Vagina (tissue), 2 donors: Measurements from ENCODE around the gene FANCE. TPM values are rescaled to one million over a fixed set of nuclear protein-coding genes. Genes with fewer than 3 reads are reported as not detected.

Source experiments
- DNase-seq, 2 donors: peaks; one replicate each; pipeline ENCODE4 v3.0.0-alpha.2; 2017; ENCODE audit errors: extremely low spot score in 2 of 2
- H3K27ac ChIP-seq: fragments of 200-600 bp; sonication (generic); one replicate; pipeline ENCODE4 v1.5.1; 2019
- H3K27me3 ChIP-seq: fragments of 200-600 bp; sonication (generic); one replicate; pipeline ENCODE4 v1.5.1; 2019
- H3K36me3 ChIP-seq, 2 donors: fragments of 200-600 bp; sonication (generic); one replicate each; pipeline ENCODE4 v1.5.1; 2017 to 2019
- H3K4me1 ChIP-seq: fragments of 200-600 bp; sonication (generic); one replicate; pipeline ENCODE4 v1.5.1; 2019
- H3K4me3 ChIP-seq, 2 donors: fragments of 200-600 bp; sonication (generic); 1 replicate in 1 of 2; 2 replicates in 1 of 2; pipeline ENCODE4 v1.5.1; 2016 to 2019
- H3K9me3 ChIP-seq: fragments of 200-600 bp; sonication (generic); one replicate; pipeline ENCODE4 v1.5.1; 2019
- CTCF ChIP-seq, 3 experiments: fragments of 450-650 bp in 2 of 3; fragments of 200-600 bp in 1 of 3; sonication (generic) in 1 of 3; IDR thresholded peaks; one replicate each; pipeline ENCODE4 v1.5.1; 2017 to 2019; ENCODE audit warnings: antibody characterized with exemption in 3 of 3, mild to moderate bottlenecking in 2 of 3, moderate library complexity in 2 of 3
- POLR2A ChIP-seq, 2 donors: fragments of 450-650 bp; IDR thresholded peaks; one replicate each; pipeline ENCODE4 v1.6.1; 2017; ENCODE audit warnings: antibody characterized with exemption in 2 of 2, mild to moderate bottlenecking in 2 of 2, moderate library complexity in 2 of 2
- POLR2AphosphoS5 ChIP-seq, 2 donors: sonication (generic); formaldehyde crosslinking; IDR thresholded peaks; one replicate each; pipeline ENCODE4 v1.9.0; 2017; ENCODE audit warnings: antibody characterized with exemption in 2 of 2, mild to moderate bottlenecking in 2 of 2, low read depth in 1 of 2; ENCODE audit not compliant: insufficient read depth in 1 of 2
- intact Hi-C: fragments of 100-400 bp; cut with DNase I; formaldehyde crosslinking; loops from one replicate; pipeline ENCODE4 v1.15.1; 2023
- total RNA-seq: library from RNA; depleted of rRNA; stranded (reverse); fragments of >200 nt; gene quantifications from one replicate; pipeline ENCODE4 v1.2.3, GENCODE V29; 2016

FANCE gene
- total RNA-seq, 1 donor from 2014 or later = 10.1 TPM

GRCh38 chr6:35477551-35478179, 25.5 kb downstream of the FANCE start:
- Histone ChIP-seq H3K27ac (no peak overlapping the region), H3K36me3 (peaks cover 0 to 44% of the 10 kb centered on the region in 2 donors), H3K27me3 (no peaks in the 10 kb centered on the region), H3K4me1 (peaks cover 2% of the 10 kb centered on the region), H3K4me3 (no peak overlapping the region), H3K9me3 (no peaks in the 10 kb centered on the region)
- intact Hi-C loops = no loop called here
- TF ChIP-seq POLR2AphosphoS5 (IDR thresholded peaks at IDR 0.05; ENCODE audit: insufficient read depth in 1 of 2, low read depth in 1 of 2) (no peak), POLR2A (IDR thresholded peaks at IDR 0.05) (no peak), CTCF (IDR thresholded peaks at IDR 0.05) (no peak)
- DNase-seq = no peak

GRCh38 chr6:35478259-35478658, 26.1 kb downstream of the FANCE start:
- TF ChIP-seq POLR2AphosphoS5 (IDR thresholded peaks at IDR 0.05; ENCODE audit: insufficient read depth in 1 of 2, low read depth in 1 of 2) (no peak), CTCF (IDR thresholded peaks at IDR 0.05) (no peak), POLR2A (IDR thresholded peaks at IDR 0.05) (no peak)
- no peak overlapping the region for H3K4me3 ChIP-seq
- no peaks in the 10 kb centered on the region for H3K27me3 ChIP-seq
- no peak for DNase-seq
- peaks cover 0 to 44% of the 10 kb centered on the region in 2 donors for H3K36me3 ChIP-seq
- intact Hi-C loops = no loop called here
- H3K9me3 ChIP-seq = no peaks in the 10 kb centered on the region
- H3K4me1 ChIP-seq = no peaks in the 10 kb centered on the region
- H3K27ac ChIP-seq = no peak overlapping the region

GRCh38 chr6:35480176-35480575, 28.0 kb downstream of the FANCE start:
- no peak overlapping the region for H3K27ac ChIP-seq
- intact Hi-C loops = no loop called here
- TF ChIP-seq CTCF (IDR thresholded peaks at IDR 0.05) = no peak
- TF ChIP-seq POLR2AphosphoS5 (IDR thresholded peaks at IDR 0.05; ENCODE audit: insufficient read depth in 1 of 2, low read depth in 1 of 2) = no peak
- no peak for TF ChIP-seq POLR2A (IDR thresholded peaks at IDR 0.05)
- no peaks in the 10 kb centered on the region for H3K9me3 ChIP-seq
- H3K4me3 ChIP-seq = no peak overlapping the region
- H3K36me3 ChIP-seq = peaks cover 0 to 28% of the 10 kb centered on the region in 2 donors
- H3K27me3 ChIP-seq = no peaks in the 10 kb centered on the region
- peaks cover 7% of the 10 kb centered on the region for H3K4me1 ChIP-seq
- DNase-seq = no peak

- intact Hi-C loops = no loop called here
- DNase-seq = no peak
- TF ChIP-seq CTCF (IDR thresholded peaks at IDR 0.05) (no peak), POLR2A (IDR thresholded peaks at IDR 0.05) (no peak)
- H3K4me1 ChIP-seq = peaks cover 18% of the 10 kb centered on the region
- H3K9me3 ChIP-seq = no peaks in the 10 kb centered on the region
- H3K36me3 ChIP-seq = peaks cover 0 to 21% of the 10 kb centered on the region in 2 donors
- H3K27me3 ChIP-seq = no peaks in the 10 kb centered on the region
- no peak overlapping the region for H3K4me3 ChIP-seq
- no peak overlapping the region for H3K27ac ChIP-seq
These were observed 29.1 kb downstream of the FANCE start for GRCh38 chr6:35481226-35481625.

- H3K9me3 ChIP-seq = no peaks in the 10 kb centered on the region
- H3K27ac ChIP-seq = no peak overlapping the region
- TF ChIP-seq POLR2A (IDR thresholded peaks at IDR 0.05) = no peak
- TF ChIP-seq POLR2AphosphoS5 (IDR thresholded peaks at IDR 0.05; ENCODE audit: insufficient read depth in 1 of 2, low read depth in 1 of 2) = no peak
- no peak for TF ChIP-seq CTCF (IDR thresholded peaks at IDR 0.05)
- intact Hi-C loops = no loop called here
- no peak overlapping the region for H3K4me3 ChIP-seq
- no peaks in the 10 kb centered on the region for H3K27me3 ChIP-seq
- H3K36me3 ChIP-seq = peaks cover 0 to 18% of the 10 kb centered on the region in 2 donors
- DNase-seq = no peak
- peaks cover 36% of the 10 kb centered on the region for H3K4me1 ChIP-seq
These were observed 30.9 kb downstream of the FANCE start for GRCh38 chr6:35483062-35483461.
